Forelimb muscle (tissue), 1 donor: ENCODE data around the gene CARD14. TPM values are rescaled to one million over a fixed set of nuclear protein-coding genes. Genes with fewer than 3 reads are reported as not detected.
"Not testable (repeated sequence)": the region's sequence is repeated elsewhere in the genome, so short reads cannot be mapped to it uniquely, and the experiment has no call there.

ENCODE experiments used
- DNase-seq: peaks from one replicate; pipeline ENCODE4 v3.0.0-alpha.2; 2013; ENCODE audit warnings: low read depth
- polyA plus RNA-seq: library from polyadenylated mRNA; unstranded; fragments of 120-200 nt; gene quantifications from one replicate; pipeline ENCODE4 v1.2.1, GENCODE V29; 2013; ENCODE audit not compliant: insufficient read length

Gene CARD14
- polyA plus RNA-seq, 1 donor, result 0.92 TPM

DNA sequence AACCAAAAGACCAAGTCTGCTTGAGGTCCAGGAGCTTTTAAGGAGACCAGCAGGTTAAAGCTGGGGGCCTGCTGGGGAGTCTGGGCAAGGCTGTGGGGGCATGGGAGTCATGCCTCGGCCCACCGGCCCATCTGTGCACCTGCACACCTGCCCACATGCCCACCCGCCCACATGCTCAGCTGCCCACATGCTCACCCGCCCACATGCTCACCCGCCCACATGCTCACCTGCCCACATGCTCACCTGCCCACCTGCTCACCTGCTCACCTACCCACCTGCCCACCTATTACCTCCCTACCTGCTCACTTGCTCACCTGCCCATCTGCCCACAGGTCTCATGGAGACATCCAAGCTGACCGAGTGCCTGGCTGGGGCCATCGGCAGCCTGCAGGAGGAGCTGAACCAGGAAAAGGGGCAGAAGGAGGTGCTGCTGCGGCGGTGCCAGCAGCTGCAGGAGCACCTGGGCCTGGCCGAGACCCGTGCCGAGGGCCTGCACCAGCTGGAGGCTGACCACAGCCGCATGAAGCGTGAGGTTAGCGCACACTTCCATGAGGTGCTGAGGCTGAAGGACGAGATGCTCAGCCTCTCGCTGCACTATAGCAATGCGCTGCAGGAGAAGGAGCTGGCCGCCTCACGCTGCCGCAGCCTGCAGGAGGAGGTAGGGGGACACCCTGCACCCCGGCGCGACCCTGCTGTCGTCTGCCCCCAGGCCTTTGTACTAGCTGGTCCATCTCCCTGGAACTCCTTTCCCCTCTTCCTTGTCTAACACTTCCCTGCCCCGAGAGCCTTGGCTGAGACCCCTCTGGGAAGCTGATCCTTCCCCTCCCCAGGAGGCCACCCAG lies 14.0 kb downstream of the CARD14 start:
- DNase-seq, result no peak

DNA sequence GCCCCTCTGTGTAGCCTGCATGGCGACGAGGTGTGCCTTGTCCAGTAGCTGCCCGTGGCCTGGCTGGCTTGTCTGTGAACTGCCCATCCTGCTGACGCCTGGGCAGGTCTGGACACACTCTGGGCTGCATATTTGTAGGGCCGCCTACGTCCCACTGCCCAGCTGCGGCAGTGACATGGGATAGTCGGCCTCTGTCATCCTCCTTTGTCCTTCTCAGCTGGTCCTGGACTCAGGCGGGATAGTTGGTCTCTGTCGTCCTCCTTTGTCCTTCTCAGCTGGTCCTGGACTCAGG lies 14.5 kb downstream of the CARD14 start:
- no peak for DNase-seq

DNA sequence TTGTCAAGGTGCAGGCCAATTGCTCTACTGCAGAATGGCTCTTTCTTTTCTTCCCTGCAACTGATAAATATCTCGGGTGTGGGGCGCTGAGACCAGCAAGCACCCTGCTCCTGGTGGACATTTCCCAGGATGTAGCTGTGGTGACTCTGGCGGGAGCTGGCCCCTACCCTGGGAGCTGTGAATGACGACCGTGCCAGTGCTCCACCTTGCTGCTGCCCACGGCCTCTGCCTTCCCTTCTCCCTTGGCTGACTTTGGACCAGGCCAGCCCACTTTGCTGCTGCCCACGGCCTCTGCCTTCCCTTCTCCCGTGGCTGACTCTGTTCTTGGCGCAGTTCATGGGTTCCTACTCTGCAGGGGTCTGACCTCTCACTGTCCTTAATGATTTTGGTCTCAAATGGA lies 16.1 kb downstream of the CARD14 start:
- DNase-seq, result no peak

DNA sequence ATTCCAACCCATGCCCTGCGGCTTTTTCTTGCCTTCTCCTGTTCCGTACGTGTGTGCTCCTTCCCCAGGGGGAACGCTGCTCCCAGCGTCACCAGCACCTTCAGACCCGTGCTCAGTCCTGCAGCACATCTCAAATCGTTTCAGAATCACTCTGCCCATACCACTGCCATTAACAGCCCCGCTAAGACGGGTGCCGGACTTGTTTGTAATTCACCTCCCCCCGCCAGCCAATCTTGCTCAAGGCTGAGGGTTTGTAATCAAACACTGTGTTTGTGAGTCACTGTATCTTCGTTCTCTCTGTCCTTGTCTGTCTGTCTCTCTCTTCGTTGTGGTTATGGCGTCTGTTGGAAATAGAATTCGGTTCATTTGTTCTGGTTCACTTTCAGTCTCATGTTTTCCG lies 17.3 kb downstream of the CARD14 start:
- no peak for DNase-seq

DNA sequence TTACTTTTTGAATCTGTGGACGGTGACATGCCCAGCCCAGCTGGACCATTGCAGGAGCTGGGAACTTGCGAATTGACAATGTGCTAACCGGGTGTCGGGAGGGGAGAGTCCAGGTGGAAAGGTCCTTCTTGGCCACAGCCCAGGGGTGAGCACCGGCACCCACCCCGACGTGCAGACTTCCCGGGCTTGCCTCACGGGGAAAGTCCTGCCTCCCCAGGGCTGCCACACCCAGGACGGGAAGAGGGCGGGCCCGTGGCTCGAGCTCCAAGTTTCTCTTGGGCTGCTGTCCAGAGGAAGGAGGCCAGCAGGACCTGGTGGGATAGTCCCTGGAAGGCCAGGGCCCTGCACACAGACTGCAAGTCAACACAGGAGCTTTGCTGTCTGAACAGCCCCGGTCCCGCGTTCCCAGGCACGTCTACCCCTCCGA lies 17.7 kb downstream of the CARD14 start:
- DNase-seq, result no peak

DNA sequence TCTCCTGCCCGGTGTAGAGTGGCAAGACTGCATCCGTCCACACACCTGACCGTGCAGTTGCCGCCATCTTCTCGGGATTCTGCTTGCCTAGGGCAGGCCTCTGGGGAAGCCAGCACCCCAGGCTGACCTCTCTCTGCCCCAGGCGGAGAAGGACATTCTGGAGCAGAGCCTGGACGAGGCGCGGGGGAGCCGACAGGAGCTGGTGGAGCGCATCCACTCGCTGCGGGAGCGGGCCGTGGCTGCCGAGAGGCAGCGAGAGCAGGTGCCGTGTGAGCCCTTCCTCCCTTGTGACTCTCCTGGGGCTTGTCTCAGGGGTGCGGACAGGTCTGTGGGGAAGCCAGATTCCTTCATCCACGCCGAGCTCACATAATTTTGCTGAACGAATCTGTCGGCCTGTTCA lies 19.8 kb downstream of the CARD14 start:
- no peak for DNase-seq

DNA sequence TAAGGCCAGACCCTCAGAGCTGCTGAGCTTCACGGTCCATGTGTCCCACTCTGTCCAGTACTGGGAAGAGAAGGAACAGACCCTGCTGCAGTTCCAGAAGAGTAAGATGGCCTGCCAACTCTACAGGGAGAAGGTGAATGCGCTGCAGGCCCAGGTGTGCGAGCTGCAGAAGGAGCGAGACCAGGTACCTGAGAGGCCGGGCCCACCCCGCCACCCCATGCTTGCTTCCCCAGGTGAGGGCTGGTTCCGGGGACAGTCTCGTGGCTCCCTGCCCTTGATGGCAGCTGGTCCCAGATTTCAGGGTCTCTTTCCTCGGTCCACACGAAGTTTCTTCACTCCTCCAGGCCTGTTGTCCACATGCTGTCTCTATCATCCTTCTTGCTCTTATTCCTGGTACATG lies 20.9 kb downstream of the CARD14 start:
- DNase-seq, result no peak

DNA sequence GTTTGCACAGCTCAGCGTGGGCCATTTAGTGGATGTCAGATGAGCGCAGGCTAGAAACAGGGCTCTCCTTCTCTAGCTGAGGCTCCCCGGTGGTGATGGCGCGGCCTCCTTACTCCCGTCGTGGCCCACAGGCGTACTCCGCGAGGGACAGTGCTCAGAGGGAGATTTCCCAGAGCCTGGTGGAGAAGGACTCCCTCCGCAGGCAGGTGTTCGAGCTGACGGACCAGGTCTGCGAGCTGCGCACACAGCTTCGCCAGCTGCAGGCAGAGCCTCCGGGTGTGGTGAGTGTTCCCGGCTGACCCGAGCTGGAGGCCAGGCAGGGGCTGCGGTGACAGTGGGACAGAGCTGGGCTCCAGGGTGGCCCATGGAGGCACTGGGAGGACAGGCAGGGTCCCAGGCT lies 21.4 kb downstream of the CARD14 start:
- no peak for DNase-seq

DNA sequence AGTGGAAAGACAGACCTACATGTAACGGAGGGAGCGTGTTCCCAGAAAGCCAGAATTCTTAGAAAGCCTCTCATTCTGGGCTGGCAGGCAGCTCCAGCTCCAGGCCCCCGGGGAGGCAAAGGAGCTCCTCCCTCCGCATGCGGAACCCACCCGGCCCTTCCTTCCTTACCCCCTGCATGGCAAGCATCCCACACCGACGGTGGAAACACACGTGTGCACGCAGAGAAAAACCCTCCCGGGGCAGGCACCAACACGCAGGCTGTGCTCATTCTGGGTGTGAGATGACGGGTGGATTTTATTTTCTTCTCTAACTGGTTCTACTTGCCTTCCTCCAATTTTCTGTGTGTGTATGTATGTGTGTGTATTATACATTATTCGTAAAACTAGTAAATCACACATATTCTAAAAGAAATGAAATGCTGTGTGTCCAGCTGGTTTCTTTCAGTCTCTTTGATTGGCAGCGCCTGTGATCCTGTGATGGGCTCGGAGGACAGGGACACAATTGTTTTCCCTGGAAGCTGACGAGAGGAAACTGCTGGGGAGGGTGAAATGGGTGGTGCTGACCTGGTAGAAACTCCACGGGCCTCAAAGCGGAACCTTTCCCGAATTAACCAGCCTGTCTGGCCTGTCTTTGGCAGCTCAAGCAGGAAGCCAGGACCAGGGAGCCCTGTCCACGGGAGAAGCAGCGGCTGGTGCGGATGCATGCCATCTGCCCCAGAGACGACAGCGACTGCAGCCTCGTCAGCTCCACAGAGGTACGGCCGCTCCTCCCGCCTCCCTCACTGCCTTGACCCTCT lies 22.2 kb downstream of the CARD14 start:
- no peak for DNase-seq

DNA sequence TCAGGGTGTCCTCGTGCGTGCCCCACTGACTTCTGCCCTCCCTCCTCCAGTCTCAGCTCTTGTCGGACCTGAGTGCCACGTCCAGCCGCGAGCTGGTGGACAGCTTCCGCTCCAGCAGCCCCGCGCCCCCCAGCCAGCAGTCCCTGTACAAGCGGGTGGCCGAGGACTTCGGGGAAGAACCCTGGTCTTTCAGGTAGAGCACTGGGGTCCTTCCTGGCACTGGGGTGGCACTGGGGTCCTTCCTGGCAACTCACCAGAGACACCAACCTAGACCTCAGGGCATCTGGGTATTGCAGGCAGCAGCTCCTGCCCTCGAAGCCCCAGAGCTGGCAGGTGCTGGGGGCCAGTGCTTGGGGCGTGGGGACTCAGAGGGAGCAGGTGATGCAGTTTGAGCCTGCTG lies 25.3 kb downstream of the CARD14 start:
- DNase-seq, result no peak

DNA sequence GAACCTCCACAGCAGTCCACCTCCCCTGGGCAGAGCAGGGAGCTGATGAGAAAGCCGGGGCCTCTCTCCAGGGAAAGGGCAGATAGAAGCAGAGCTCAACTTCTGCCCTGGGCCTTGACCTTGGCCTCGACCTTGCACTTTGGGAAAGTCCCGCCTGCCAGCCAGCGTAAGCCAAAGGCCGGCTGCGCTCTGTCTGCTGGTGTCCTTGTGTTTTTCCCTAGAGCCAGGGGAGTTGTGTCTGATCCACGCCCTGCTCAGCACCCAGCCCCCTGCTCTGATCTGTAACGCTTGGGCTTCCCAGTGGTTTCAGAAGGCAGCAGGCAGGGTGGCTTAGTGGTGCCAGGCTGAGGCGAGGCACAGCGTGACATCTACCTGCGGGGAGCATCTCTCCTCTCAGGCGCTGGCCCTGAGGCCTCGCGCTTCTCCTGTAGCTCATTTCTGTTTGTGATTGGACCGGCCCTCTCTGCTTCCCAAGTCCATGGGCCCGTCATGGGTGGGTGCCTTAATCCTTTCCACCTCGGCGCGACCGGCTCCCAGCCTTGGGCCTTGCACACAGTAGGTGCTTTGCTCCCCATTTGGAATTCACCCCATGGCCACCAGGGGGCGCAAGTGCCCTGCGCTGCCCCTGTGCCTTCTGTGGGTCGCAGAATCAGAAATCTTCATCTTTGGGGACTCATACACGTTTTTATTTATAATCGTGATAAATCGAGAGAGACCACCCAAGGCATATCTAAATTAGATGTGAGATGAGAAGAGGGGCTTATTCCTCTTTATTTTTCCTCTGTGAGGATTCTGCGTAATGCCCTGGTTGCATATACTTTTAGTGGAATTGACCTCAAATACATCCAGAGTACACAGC lies 26.1 kb downstream of the CARD14 start:
- DNase-seq, result no peak

DNA sequence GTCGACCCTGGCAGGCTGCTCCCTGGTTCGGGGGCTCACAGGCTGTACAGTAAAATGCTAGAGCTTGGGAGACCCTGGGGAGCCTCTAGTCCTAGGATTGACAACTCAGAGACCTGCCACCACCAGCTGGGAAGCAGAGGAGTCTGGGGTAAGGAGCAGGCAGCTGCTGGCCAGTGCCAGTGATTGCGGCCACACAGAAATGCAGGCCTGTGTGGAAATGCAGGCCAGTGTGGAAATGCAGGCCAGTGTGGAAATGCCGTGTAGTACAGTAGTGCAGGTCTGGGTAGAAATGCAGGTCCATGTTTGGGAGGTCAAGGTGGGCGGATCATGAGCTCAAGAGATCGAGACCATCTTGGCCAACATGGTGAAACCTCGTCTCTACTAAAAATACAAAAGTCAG lies 26.8 kb downstream of the CARD14 start:
- DNase-seq, result no peak

DNA sequence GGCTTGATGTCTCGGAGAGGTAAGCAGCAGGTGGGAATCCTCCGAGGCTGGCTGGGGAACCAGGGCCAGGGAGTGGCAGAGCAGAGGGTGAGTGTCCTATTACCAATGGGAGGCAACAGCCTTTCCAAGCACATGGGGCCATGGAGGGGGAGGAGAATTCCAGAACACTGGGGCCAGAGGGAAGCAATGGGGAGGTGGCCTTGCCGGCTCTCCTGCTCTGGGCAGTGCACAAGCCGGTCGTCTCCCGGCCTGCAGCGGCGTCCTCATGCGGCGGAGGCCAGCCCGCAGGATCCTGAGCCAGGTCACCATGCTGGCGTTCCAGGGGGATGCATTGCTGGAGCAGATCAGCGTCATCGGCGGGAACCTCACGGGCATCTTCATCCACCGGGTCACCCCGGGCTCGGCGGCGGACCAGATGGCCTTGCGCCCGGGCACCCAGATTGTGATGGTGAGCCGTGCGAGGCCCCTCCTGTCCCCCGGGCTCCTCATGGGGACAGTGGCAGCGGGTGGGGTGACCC lies 28.4 kb downstream of the CARD14 start:
- no peak for DNase-seq

DNA sequence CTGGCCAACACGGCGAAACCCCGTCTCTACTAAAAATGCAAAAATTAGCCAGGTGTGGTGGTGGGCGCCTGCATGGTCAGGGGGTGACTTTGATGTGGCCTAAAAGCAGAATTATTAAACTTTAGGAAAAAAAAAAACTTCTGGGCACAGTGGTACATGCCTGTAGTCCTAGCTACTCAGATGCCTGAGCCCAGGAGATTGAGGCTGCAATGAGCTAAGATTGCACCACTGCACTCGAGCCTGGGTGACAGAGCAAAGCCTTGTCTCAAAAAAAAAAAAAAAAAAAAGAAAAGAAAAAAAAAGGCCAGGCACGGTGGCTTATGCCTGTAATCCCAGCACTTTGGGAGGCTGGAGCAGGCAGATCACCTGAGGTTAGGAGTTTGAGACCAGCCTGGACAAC lies 29.5 kb downstream of the CARD14 start:
- DNase-seq, result not testable (repeated sequence)

DNA sequence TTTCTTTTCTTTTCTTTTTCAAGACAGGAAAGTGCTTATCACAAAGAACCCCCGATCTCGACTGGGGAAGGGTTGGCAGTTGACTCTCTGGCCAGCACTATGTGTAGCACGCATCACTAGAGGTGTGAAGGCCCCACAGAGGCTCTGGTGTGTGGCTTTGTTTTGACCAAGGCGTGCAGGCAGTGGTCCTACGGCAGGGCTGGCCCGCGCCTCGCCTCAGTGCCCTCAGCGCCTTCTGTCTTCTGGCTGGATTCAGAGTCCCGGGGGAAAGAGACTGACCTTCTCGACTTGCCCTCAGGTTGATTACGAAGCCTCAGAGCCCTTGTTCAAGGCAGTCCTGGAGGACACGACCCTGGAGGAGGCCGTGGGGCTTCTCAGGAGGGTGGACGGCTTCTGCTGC lies 31.6 kb downstream of the CARD14 start:
- DNase-seq, result no peak

DNA sequence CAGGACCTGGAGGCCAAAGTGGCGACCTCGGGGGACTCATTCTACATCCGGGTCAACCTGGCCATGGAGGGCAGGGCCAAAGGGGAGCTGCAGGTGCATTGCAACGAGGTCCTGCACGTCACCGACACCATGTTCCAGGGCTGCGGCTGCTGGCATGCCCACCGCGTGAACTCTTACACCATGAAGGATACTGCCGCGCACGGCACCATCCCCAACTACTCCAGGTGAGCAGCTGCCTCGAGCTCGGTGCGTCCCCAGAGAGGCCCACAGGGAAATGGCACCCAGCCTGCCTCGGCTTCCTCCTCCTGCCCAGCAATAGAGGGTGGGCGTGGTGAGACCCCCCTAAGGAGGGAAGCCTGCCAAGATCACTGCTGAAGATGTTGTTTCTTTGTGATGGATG lies 32.4 kb downstream of the CARD14 start:
- DNase-seq, result no peak

DNA sequence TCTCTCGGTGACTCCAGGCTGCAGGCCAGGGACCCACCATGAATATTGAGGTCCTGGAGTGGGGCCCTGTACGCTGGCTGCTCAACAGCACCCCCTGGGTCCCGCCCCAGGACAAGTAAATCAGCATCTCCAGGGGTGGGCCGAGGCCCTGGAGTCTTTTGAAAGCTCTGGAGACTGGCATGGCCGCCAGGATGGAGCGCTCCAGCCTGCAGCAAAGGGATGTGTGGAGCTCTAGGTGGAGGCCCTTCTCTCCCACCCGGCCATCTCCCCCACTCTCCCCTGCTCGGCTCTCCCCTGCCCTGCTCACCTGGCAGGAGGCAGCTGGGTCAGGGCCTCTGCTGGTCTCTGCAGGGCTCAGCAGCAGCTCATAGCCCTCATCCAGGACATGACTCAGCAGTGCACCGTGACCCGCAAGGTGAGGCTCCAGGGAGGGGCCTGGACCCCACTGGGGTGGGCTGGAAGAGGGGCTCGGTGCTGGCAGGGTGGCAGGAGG lies 33.7 kb downstream of the CARD14 start:
- no peak for DNase-seq

DNA sequence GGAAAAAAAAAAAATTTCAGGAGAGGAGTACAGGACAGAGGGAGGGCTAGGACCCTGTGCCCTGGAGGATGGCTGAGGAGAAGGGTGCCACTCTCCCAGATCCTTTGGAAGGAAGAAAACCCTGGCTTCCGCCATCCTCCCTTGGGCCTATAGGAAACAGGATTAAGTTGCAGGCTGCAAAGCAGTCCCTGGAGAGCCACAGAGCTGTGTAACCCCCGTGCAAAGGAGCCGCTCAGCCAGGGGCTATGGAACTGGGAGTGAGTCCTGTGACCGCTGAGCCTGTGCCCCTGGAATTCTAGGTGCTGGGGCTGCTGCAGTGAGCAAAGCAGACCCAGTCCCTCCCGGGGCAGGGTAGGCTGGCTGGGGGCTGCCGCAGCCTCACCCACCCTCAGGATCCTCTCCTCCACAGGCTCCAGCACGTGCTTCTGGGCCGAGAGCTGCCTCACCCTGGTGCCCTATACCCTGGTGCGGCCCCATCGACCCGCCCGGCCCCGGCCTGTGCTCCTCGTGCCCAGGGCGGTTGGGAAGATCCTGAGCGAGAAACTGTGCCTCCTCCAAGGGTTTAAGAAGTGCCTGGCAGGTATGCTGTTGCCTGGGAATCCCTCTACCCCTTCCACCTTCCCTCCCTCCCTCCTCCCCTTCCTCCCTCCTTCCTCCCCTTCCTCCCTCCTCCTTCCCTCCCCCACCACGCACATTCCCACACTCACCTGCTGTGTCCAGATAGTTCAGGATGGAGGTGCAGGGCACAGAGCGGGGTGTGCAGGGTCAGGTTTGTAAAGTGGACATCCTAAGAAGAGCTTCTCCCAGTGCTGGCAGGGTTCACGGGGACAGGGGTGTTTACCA lies 35.0 kb downstream of the CARD14 start:
- no peak for DNase-seq

DNA sequence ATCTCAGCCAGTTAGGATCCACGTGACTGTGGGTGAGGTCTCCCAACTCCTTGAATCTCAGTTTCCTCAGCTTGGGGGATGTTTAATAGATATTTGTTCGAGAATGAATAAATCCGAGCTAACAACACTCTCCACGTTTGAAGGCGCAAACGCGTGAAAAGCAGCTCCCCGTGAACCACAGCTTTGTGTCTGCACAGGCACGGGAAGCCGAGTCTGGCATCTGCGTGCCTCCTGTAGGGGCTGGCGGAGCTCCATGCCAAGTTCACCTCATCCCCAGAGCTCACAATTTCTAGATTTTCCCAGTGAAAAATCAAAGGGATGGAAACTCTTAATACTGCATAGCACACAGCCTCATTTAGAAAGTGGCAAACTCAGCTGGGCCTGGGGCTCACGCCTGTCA lies 36.0 kb downstream of the CARD14 start:
- no peak for DNase-seq

DNA sequence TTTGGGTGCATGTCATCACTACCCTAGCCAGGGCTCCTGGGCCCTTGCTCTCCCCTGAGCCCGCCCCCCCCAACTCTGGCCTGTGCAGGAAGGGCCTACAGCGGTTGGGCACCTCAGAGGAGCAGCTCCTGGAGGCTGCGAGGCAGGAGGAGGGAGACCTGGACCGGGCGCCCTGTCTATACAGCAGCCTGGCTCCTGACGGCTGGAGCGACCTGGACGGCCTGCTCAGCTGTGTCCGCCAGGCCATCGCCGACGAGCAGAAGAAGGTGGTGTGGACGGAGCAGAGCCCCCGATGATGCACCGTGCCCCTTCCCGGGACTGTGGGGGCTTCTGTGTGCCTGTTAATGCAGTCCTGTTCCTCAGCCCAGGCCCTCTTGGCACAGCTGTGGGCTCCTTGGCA lies 38.2 kb downstream of the CARD14 start:
- no peak for DNase-seq

DNA sequence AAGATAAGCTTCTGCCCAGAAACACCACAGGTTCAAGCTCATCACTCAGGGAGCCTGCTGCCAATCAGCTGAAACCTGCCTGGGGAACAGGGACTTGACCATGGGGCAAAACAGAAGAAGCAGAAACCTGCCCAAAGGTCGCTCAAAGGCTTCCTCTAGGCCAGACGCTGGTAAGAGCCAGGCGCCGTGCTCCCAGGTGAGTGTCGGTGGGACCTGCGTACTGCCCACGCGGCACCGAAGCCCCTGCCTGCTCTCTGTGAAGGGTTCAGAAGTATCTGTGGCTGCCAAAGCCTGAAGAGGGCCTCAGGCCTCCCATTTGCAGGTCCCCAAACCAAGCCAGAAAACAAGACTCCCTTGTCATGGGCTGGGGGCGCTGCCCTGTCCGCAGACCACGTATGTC lies 39.9 kb downstream of the CARD14 start:
- no peak for DNase-seq
